ENCODE results near the gene IFT81.
A peak's percentile ranks its signal among the peaks of the same experiment; 100 is the strongest.

Gene IFT81

GRCh38 chr12:110135806-110136205 lies 11.6 kb downstream of the IFT81 start:
- intact Hi-C loops (cut with DNase I), result no loop called here
- no peak for DNase-seq

DNA sequence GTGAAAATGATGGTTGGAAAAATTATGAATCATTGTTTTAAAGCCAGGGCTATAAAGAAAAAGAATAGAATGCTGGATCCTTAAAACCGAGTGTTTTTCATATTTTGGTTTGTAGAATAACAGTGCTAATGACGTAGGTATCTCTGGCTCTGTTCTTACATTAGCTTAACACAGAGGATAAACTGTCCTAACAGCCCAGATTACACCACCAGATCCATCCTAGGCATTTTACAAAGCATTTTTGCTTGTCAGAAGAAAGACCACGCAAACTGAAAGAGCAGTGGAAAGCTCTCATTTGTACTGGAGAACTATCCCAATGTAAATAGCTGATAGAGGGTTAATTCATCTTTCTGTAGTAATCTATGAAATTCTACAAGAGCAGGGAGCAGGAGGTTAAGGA lies 13.6 kb downstream of the IFT81 start:
- no peak for DNase-seq
- intact Hi-C loops (cut with DNase I), result no loop called here

DNA sequence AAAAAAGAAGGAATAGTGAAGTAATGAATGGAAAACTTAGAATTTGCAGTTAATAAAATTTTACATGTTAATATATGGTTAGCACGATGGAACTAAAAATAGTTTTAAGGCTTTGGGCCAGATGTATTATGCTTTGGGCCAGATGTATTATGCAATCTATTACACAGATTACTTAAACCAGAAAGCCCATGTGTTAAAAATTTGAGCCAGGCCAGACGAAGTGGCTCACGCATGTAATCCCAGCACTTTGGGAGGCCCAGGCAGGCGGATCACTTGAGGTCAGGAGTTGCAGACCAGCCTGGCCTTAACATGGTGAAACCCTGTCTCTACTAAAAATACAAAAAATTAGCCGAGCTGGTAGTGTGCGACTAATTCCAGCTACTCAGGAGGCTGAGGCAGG lies 17.2 kb downstream of the IFT81 start:
- intact Hi-C loops (cut with DNase I), result no loop called here
- DNase-seq, result no peak

GRCh38 chr12:110146986-110147385 lies 22.8 kb downstream of the IFT81 start:
- no peak for DNase-seq
- intact Hi-C loops (cut with DNase I), result no loop called here

DNA sequence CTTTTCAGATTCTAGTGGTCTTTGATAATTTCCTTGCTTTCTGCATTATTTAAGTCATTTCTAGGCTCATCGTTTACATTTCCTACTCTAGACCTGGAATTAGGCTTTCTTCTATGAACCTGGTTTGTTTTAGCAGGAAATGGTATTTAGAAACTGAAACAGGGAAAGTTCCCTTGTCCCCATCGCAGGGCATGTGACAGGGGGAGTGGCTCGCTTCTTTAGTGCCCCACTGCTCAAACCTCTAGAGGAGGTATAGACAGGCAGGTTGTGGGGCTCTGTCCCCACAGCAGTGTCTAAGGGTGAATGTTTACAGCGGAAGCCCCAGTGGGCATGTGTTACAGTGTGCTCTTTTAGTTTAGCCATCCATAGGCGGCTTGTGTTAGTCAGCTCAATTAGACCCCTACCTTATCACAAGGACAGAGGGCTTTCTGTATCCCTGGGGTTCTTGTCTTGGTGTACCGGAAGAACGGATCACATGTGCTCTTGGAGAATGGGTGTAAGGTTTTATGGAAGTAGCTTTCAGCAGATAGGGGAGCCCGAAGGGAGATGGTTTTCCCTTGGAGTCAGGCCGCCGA lies 25.0 kb downstream of the IFT81 start:
- DNase-seq, result peak in 1 of 42 donors; percentile 13
- intact Hi-C loops (cut with DNase I), result no loop called here

DNA sequence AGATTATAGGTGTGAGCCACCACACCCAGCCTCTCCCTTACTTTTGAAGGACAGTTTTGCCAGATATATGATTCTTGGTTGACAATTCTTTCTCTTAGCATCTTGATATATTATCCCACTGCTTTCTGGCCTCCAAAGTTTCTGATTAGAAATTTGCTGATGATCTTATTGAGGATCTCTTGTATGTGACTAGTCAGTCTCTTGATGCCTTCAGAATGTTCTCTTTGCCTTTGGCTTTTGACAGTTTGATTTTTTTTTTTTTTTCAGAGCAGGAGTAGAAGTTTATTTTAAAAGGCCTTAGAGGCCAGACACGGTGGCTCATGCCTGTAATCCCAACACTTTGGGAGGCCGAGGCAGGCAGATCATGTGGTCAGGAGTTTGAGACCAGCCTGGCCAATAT lies 32.6 kb downstream of the IFT81 start:
- intact Hi-C loops (cut with DNase I), result no loop called here
- DNase-seq, result no peak

GRCh38 chr12:110157539-110157938 lies 33.4 kb downstream of the IFT81 start:
- no peak for DNase-seq
- intact Hi-C loops (cut with DNase I), result no loop called here

- peak in 9 of 42 donors; percentile 10 to 65 (median 29) for DNase-seq
- intact Hi-C loops (cut with DNase I), result no loop called here
Observed at GRCh38 chr12:110159671-110160245, 35.6 kb downstream of the IFT81 start.

- intact Hi-C loops (cut with DNase I), result no loop called here
- DNase-seq, result no peak
Observed at GRCh38 chr12:110165540-110166159, 41.5 kb downstream of the IFT81 start.

DNA sequence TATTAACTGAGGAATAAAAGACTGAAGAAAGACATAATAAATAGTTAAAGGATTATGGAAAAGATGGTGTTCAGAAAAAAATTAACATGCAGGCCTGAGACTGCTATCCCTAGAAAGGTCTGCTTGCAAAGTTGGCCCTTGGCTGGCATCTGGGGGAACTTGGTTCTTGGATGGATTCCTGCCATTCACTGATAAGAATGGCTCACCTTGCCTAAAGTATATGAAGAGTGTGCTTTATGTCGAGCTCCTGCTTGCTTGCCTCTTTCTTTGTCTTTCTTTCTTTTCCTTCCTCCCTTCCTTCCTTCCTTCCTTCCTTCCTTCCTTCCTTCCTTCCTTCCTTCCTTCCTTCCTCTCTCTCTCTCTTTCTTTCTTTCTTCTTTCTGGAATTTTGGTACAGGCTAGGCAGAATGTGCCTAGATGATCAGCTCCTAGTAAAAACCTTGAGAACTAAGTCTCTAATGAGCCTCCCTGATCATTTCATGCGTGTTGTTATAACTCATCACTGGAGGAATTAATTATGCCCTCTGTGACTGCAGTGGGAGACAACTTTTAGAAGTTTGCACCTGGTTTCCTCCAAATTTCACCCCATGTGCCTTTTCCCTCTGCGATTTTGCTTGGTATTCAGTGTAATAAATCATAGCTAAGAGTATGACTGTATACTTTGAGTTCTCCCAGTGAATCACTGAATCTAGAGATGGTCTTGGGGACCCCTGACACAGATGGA lies 44.7 kb downstream of the IFT81 start:
- no peak for DNase-seq
- intact Hi-C loops (cut with DNase I), result no loop called here

DNA sequence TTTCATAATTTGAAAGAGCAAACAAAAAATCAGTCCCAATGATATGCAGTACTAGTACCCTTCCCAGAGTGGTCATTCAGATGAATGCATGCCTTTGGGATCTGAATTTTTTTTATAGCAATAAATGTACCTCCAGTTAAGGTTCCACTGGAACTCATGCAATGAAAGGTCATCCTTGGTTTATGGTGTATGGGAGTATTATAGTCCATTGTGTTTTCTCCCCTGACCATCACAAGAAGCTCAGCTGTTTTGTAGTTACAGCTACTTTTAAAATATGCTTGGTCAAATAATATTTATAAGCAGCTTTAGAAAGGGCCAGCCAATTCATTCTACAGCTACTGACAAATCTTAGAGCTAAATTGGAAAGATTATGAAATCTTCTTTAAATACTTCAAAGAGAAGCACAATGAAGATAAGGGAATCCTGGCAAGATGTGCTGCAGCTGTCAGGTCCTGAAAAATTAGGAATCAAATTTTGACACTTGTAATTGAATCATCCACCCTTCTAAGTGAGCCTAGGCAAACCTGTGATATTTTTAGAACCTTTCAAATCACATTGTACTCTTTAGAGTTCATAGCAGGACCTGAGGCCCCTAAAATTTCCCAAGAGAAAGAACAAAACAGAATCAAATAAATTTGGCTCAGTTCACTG lies 46.5 kb downstream of the IFT81 start:
- intact Hi-C loops (cut with DNase I), result no loop called here
- DNase-seq, result peak in 10 of 42 donors; percentile 11 to 58 (median 24)

DNA sequence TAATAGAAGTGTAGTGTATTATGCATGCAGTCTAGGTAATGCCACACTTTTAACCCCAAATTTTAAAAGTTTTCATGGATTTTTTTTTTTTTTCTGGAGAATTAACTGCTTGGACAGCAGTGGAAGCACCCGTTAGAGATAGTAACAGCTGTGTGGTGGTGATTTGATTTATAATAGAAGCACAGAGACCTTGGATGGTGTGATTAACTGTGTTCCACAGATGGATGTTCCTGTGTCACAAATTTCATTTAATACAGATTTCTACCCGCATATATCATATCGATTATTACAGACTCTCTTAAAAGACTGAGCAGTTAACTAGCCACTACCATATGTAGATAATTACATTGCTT lies 47.0 kb downstream of the IFT81 start:
- no peak for DNase-seq
- intact Hi-C loops (cut with DNase I), result no loop called here

- intact Hi-C loops (cut with DNase I), result no loop called here
- no peak for DNase-seq
Observed at GRCh38 chr12:110171636-110172035, 47.5 kb downstream of the IFT81 start.

DNA sequence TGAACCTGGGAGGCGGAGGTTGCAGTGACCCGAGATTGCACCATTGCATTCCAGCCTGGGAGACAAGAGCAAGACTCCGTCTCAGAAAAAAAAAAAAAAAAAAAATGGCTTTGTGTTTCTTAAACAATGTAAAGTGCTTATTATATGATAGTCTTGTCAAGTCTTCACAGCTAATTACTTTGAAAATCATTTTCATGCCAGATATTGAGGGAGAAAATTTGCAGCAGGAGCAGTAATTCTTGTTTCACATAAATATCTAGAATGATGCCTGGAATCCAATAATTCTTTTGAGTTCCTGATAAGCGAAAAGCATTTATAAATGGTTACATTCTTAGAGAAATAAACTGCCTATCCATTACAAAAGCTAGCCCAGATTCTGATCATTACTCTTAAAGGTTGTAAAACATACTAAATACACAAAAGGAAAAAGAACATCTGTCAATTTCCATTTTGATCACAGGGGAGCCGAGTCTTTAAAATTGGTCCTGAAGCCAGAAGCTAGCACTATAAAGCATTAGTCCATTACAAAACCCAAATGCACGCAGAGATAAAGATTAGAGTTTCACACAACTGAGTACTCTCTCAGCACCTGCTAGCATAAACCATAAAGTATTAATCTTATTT lies 50.3 kb downstream of the IFT81 start:
- intact Hi-C loops (cut with DNase I), result no loop called here

DNA sequence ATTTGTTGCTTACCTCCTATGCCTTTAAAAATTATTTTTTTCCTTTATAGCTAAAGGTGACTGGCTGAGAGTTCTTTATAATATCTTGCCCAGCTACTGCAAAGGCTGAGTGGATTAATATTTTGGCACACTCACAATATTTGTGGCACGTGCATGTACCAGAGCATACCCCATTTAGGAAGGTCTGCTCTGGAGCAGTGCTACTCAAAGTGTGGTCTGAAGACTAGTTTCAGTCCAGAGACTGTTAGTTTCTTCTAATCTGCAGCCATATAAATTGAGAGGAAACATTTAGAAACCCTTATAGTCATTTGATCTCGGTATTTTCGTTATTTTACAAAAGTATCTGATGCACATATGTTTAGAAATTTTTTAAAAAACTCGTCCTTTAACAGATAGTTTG lies 51.0 kb downstream of the IFT81 start:
- intact Hi-C loops (cut with DNase I), result no loop called here
- DNase-seq, result no peak

More for the DNA sequence above, 50.3 kb downstream of the IFT81 start:
- no peak for DNase-seq

GRCh38 chr12:110176745-110177144 lies 52.6 kb downstream of the IFT81 start:
- intact Hi-C loops (cut with DNase I), result no loop called here
- DNase-seq, result no peak

GRCh38 chr12:110179291-110179690 lies 55.1 kb downstream of the IFT81 start:
- intact Hi-C loops (cut with DNase I), result no loop called here
- DNase-seq, result no peak

GRCh38 chr12:110180591-110181005 lies 56.4 kb downstream of the IFT81 start:
- DNase-seq, result no peak
- intact Hi-C loops (cut with DNase I), result loop anchor here (10.0 kb wide), 1 partner anchor 76 kb away; no protein-coding TSS in a partner anchor

GRCh38 chr12:110182281-110182680 lies 58.1 kb downstream of the IFT81 start:
- intact Hi-C loops (cut with DNase I), result loop anchor here (10.0 kb wide), 1 partner anchor 77 kb away; no protein-coding TSS in a partner anchor
- DNase-seq, result no peak
